ENCODE results near the gene SBSN.

DNA sequence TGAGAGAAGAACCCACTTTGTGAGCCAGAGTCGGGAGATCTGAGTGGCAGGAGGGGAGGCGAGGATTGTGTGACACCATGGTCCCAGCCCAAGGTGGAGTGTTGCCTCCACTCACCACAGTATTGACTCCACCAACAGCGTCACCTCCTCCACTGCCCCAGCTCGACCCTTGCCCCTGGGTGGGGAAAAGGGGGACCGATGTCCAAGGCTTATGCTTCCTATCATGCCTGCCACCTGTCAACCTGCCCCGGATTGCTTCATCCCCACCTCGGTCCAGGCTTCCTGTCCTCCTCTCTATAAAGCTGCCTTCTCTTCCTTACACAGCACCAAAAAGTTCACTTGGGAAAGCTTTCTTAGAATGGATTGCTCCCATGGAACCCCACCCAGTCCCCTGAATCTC is 22.1 kb downstream of the SBSN start:
- TF ChIP-seq TCF12 (IDR thresholded peaks at IDR 0.05; ENCODE audit: low read depth) (no peak), USF1 (IDR thresholded peaks at IDR 0.05) (no peak), YY1 (IDR thresholded peaks at IDR 0.05; ENCODE audit: low read depth) (no peak), NFIC (IDR thresholded peaks at IDR 0.05) (no peak), EP300 (IDR thresholded peaks at IDR 0.05; ENCODE audit: borderline replicate concordance) (no peak), RAD21 (IDR thresholded peaks at IDR 0.05; ENCODE audit: low read depth) (no peak), TAF1 (IDR thresholded peaks at IDR 0.05; ENCODE audit: low read depth) (no peak), TEAD4 (IDR thresholded peaks at IDR 0.05) (no peak)
- TF ChIP-seq, protein P1, sequence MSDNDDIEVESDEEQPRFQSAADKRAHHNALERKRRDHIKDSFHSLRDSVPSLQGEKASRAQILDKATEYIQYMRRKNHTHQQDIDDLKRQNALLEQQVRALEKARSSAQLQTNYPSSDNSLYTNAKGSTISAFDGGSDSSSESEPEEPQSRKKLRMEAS (IDR thresholded peaks at IDR 0.05), result no peak
- TF ChIP-seq, protein P2, sequence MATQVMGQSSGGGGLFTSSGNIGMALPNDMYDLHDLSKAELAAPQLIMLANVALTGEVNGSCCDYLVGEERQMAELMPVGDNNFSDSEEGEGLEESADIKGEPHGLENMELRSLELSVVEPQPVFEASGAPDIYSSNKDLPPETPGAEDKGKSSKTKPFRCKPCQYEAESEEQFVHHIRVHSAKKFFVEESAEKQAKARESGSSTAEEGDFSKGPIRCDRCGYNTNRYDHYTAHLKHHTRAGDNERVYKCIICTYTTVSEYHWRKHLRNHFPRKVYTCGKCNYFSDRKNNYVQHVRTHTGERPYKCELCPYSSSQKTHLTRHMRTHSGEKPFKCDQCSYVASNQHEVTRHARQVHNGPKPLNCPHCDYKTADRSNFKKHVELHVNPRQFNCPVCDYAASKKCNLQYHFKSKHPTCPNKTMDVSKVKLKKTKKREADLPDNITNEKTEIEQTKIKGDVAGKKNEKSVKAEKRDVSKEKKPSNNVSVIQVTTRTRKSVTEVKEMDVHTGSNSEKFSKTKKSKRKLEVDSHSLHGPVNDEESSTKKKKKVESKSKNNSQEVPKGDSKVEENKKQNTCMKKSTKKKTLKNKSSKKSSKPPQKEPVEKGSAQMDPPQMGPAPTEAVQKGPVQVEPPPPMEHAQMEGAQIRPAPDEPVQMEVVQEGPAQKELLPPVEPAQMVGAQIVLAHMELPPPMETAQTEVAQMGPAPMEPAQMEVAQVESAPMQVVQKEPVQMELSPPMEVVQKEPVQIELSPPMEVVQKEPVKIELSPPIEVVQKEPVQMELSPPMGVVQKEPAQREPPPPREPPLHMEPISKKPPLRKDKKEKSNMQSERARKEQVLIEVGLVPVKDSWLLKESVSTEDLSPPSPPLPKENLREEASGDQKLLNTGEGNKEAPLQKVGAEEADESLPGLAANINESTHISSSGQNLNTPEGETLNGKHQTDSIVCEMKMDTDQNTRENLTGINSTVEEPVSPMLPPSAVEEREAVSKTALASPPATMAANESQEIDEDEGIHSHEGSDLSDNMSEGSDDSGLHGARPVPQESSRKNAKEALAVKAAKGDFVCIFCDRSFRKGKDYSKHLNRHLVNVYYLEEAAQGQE (IDR thresholded peaks at IDR 0.05; ENCODE audit: low read depth), result no peak
